Sigmoid colon (tissue), 4 donors: ENCODE measurements around the gene BGLAP.

ENCODE experiments used
- EP300 ChIP-seq, 4 donors: sonication (generic); formaldehyde crosslinking; IDR thresholded peaks; one replicate each; pipeline ENCODE4 v1.6.1; 2017; ENCODE audit warnings: antibody characterized with exemption in 4 of 4
- POLR2A ChIP-seq, 2 donors: fragments of 450-650 bp; IDR thresholded peaks; one replicate each; pipeline ENCODE4 v1.6.1; 2016; ENCODE audit warnings: antibody characterized with exemption in 2 of 2, mild to moderate bottlenecking in 2 of 2, moderate library complexity in 2 of 2
- POLR2AphosphoS5 ChIP-seq, 4 donors: sonication (generic); formaldehyde crosslinking; IDR thresholded peaks; one replicate each; pipeline ENCODE4 v1.6.1; 2017; ENCODE audit warnings: antibody characterized with exemption in 4 of 4
- TF ChIP-seq, protein P1 (sequence below), 4 experiments: fragments of 450-650 bp in 3 of 4; fragments of 200-600 bp in 1 of 4; IDR thresholded peaks; one replicate each; pipeline ENCODE4 v1.5.1; 2016 to 2019; ENCODE audit warnings: antibody characterized with exemption in 4 of 4, mild to moderate bottlenecking in 3 of 4, moderate library complexity in 2 of 4

DNA sequence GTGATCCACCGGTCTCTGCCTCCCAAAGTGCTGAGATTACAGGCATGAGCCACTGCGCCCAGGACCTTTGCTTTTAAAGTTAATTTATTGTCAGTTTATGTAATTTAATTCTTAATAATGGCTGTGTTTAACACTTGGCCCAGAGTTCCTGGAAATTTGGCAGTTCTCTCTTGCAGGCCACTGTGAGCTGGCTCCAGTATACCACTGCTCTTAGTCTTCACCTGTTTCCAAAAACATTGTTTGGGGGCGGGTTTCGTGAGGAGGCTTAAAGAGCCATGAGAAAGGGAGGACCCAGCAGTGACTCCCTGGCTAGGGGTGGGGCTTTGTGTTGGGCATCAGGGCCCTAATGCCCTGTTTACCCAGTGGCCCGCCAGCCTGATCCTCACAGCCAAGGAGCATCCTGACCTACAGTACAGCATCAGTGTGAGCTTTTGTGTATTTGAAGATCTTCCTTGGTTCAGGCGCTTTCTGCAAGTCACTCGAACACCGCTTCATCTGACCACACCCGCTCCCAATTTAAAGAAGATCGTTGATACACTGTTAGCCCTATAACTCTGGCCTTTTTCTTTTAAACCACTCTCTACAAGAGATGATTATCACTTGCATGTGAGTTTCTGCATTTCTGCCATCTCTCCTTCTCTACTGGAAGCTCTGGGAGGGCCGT lies 12.0 kb upstream of the BGLAP start:
- TF ChIP-seq, protein P1, sequence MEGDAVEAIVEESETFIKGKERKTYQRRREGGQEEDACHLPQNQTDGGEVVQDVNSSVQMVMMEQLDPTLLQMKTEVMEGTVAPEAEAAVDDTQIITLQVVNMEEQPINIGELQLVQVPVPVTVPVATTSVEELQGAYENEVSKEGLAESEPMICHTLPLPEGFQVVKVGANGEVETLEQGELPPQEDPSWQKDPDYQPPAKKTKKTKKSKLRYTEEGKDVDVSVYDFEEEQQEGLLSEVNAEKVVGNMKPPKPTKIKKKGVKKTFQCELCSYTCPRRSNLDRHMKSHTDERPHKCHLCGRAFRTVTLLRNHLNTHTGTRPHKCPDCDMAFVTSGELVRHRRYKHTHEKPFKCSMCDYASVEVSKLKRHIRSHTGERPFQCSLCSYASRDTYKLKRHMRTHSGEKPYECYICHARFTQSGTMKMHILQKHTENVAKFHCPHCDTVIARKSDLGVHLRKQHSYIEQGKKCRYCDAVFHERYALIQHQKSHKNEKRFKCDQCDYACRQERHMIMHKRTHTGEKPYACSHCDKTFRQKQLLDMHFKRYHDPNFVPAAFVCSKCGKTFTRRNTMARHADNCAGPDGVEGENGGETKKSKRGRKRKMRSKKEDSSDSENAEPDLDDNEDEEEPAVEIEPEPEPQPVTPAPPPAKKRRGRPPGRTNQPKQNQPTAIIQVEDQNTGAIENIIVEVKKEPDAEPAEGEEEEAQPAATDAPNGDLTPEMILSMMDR (IDR thresholded peaks at IDR 0.05): no peak
- TF ChIP-seq EP300 (IDR thresholded peaks at IDR 0.05) (no peak), POLR2A (IDR thresholded peaks at IDR 0.05) (no peak), POLR2AphosphoS5 (IDR thresholded peaks at IDR 0.05) (peak in 2 of 4 donors; percentile 20 to 32)
